ENCODE measurements around the gene AFP.

- TF ChIP-seq POLR2A (IDR thresholded peaks at IDR 0.05; ENCODE audit: low read length) (no peak), GATA1 (IDR thresholded peaks at IDR 0.05; ENCODE audit: low read depth, low read length) (no peak)
These were observed 38.7 kb upstream of the AFP start for GRCh38 chr4:73396993-73397972.

All from erythroblast (primary cell).